GM19023 (cell line): ENCODE data around the gene PAK5.

Source experiments
- ATAC-seq: cut with Tn5 transposase; IDR thresholded peaks from one replicate; pipeline ENCODE4 v1.9.1; 2021; ENCODE audit warnings: mild to moderate bottlenecking, moderate library complexity; ENCODE audit not compliant: unreplicated experiment

Gene PAK5

GRCh38 chr20:9792674-9793073 is 46.2 kb downstream of the PAK5 start:
- no peak for ATAC-seq

GRCh38 chr20:9789131-9789530 is 49.7 kb downstream of the PAK5 start:
- ATAC-seq = no peak

GRCh38 chr20:9775176-9775575 is 63.7 kb downstream of the PAK5 start:
- no peak for ATAC-seq

- no peak for ATAC-seq
These were observed 68.9 kb downstream of the PAK5 start for GRCh38 chr20:9769954-9770353.

GRCh38 chr20:9761476-9761875 is 77.4 kb downstream of the PAK5 start:
- no peak for ATAC-seq

GRCh38 chr20:9759392-9759791 is 79.5 kb downstream of the PAK5 start:
- ATAC-seq = no peak

- no peak for ATAC-seq
These were observed 80.1 kb downstream of the PAK5 start for GRCh38 chr20:9758752-9759151.

GRCh38 chr20:9756660-9757059 is 82.2 kb downstream of the PAK5 start:
- no peak for ATAC-seq

GRCh38 chr20:9755301-9755700 is 83.6 kb downstream of the PAK5 start:
- ATAC-seq = no peak

GRCh38 chr20:9744551-9744950 is 94.3 kb downstream of the PAK5 start:
- ATAC-seq = no peak

- ATAC-seq = no peak
These were observed 95.0 kb downstream of the PAK5 start for GRCh38 chr20:9743871-9744270.

GRCh38 chr20:9742821-9743220 is 96.1 kb downstream of the PAK5 start:
- ATAC-seq = no peak

- no peak for ATAC-seq
These were observed 96.9 kb downstream of the PAK5 start for GRCh38 chr20:9741996-9742395.

GRCh38 chr20:9740486-9740885 is 98.4 kb downstream of the PAK5 start:
- no peak for ATAC-seq

GRCh38 chr20:9739991-9740390 is 98.9 kb downstream of the PAK5 start:
- ATAC-seq = no peak

GRCh38 chr20:9736373-9736772 is 102.5 kb downstream of the PAK5 start:
- ATAC-seq = no peak

GRCh38 chr20:9723501-9724202 is 115.2 kb downstream of the PAK5 start:
- ATAC-seq = no peak

- no peak for ATAC-seq
These were observed 127.0 kb downstream of the PAK5 start for GRCh38 chr20:9711872-9712271.

GRCh38 chr20:9710685-9711084 is 128.2 kb downstream of the PAK5 start:
- ATAC-seq = no peak

GRCh38 chr20:9705722-9706476 is 133.0 kb downstream of the PAK5 start:
- ATAC-seq = no peak

GRCh38 chr20:9699181-9699580 is 139.7 kb downstream of the PAK5 start:
- no peak for ATAC-seq

GRCh38 chr20:9689041-9689440 is 149.8 kb downstream of the PAK5 start:
- no peak for ATAC-seq

- ATAC-seq = no peak
These were observed 152.0 kb downstream of the PAK5 start for GRCh38 chr20:9686866-9687265.
